HG02852 (cell line): Measurements from ENCODE around the gene TAF11L12.
"Not testable (repeated sequence)": the region's sequence is repeated elsewhere in the genome, so short reads cannot be mapped to it uniquely, and the experiment has no call there.

Experiments used
- ATAC-seq: cut with Tn5 transposase; IDR thresholded peaks from one replicate; pipeline ENCODE4 v1.9.1; 2021; ENCODE audit warnings: mild to moderate bottlenecking, moderate library complexity; ENCODE audit not compliant: unreplicated experiment

TAF11L12 gene

GRCh38 chr5:17610092-17610491, at the start of gene TAF11L12:
TSS of gene TAF11L12 (plus strand) at chr5:17610392.
- not testable (repeated sequence) for ATAC-seq

- not testable (repeated sequence) for ATAC-seq
These were observed 24.5 kb upstream of the TAF11L12 start, which contains the start of gene TAF11L7 for GRCh38 chr5:17585658-17586057. TSS of gene TAF11L7 (minus strand) at chr5:17585758.

- ATAC-seq, result not testable (repeated sequence)
These were observed 19.3 kb upstream of the TAF11L12 start, which contains the start of gene TAF11L8 for GRCh38 chr5:17590860-17591259. TSS of gene TAF11L8 (minus strand) at chr5:17590960.

GRCh38 chr5:17594255-17594654, 15.9 kb upstream of the TAF11L12 start, which contains the start of gene TAF11L9:
TSS of gene TAF11L9 (minus strand) at chr5:17594394.
- not testable (repeated sequence) for ATAC-seq

- ATAC-seq, result not testable (repeated sequence)
These were observed 12.5 kb upstream of the TAF11L12 start, which contains the start of gene TAF11L10 for GRCh38 chr5:17597728-17598127. TSS of gene TAF11L10 (minus strand) at chr5:17597828.

- ATAC-seq, result not testable (repeated sequence)
These were observed 6.3 kb upstream of the TAF11L12 start, which contains the start of gene TAF11L11 for GRCh38 chr5:17603880-17604279. TSS of gene TAF11L11 (plus strand) at chr5:17604183.

- ATAC-seq, result no peak
These were observed 5.2 kb upstream of the TAF11L12 start for GRCh38 chr5:17604951-17605350.

- ATAC-seq, result not testable (repeated sequence)
These were observed 2.7 kb upstream of the TAF11L12 start for GRCh38 chr5:17607461-17607860.

- no peak for ATAC-seq
These were observed 4.8 kb downstream of the TAF11L12 start for GRCh38 chr5:17614872-17615605.

- no peak for ATAC-seq
These were observed 9.2 kb downstream of the TAF11L12 start for GRCh38 chr5:17619354-17619753.

GRCh38 chr5:17620627-17621026, 10.4 kb downstream of the TAF11L12 start:
- ATAC-seq, result no peak

- no peak for ATAC-seq
These were observed 15.5 kb downstream of the TAF11L12 start for GRCh38 chr5:17625686-17626085.

GRCh38 chr5:17631788-17632187, 21.6 kb downstream of the TAF11L12 start, which contains the start of gene TAF11L13:
TSS of gene TAF11L13 (plus strand) at chr5:17632088.
- ATAC-seq, result not testable (repeated sequence)

- no peak for ATAC-seq
These were observed 24.0 kb downstream of the TAF11L12 start, which contains the start of gene TAF11L14 for GRCh38 chr5:17634160-17634559. TSS of gene TAF11L14 (plus strand) at chr5:17634460.

- ATAC-seq, result not testable (repeated sequence)
These were observed 39.0 kb downstream of the TAF11L12 start for GRCh38 chr5:17649232-17649631.

- not testable (repeated sequence) for ATAC-seq
These were observed 45.1 kb downstream of the TAF11L12 start for GRCh38 chr5:17655201-17655759.

- no peak for ATAC-seq
These were observed 45.7 kb downstream of the TAF11L12 start for GRCh38 chr5:17655921-17656320.
